HepG2 (cell line): ENCODE data around the gene BAHCC1. TPM values are rescaled to one million over a fixed set of nuclear protein-coding genes. Genes with fewer than 3 reads are reported as not detected.

Source experiments
- ATAC-seq: fragments of 200-7000 bp; cut with Tn5 transposase; 3 replicates; pipeline ENCODE4 v1.9.1; 2020; ENCODE audit warnings: mild to moderate bottlenecking, moderate library complexity
- BruUV-seq: library from RNA; stranded (reverse); fragments of 400-500 nt; replicated peaks from 2 replicates; lab custom pipeline; 2021; lab: Mats Ljungman, UMichigan
- CTCF ChIA-PET: fragments of 300-600 bp; formaldehyde crosslinking; extraction: SDS; loops from one replicate; lab custom pipeline; 2021; ENCODE audit warnings: low total read pairs, inconsistent platforms, low intra/inter-chr PET ratio; lab: Yijun Ruan, JAX
- POLR2A ChIA-PET: fragments of 350-600 bp; sonication (Branson Sonifier 250); formaldehyde crosslinking; loops from one replicate; lab custom pipeline; 2020; ENCODE audit warnings: antibody characterized with exemption, inconsistent platforms; lab: Yijun Ruan, JAX
- DNase-seq: peaks from one replicate; pipeline ENCODE4 v3.0.0-alpha.2; 2015; ENCODE audit warnings: low spot score
- FAIRE-seq: peaks from 3 replicates; lab custom pipeline; 2011; peaks lifted over from hg19 to GRCh38; lab: Jason Lieb, UNC
- H2AFZ ChIP-seq: one replicate; pipeline ENCODE4 v1.6.1; 2011; ENCODE audit warnings: low read length, inconsistent platforms
- H3K27ac ChIP-seq: fragments of 300-600 bp; 3 replicates; pipeline ENCODE4 v1.8.0; 2011; ENCODE audit warnings: mixed run types, mild to moderate bottlenecking, mixed read lengths, low read length, inconsistent platforms; ENCODE audit not compliant: insufficient read depth; ENCODE audit errors: extremely low read length
- H3K27me3 ChIP-seq, 2 experiments: fragments of 200-600 bp in 1 of 2; 2 replicates in 1 of 2; 3 replicates in 1 of 2; pipeline versions ENCODE4 v1.6.0 to v1.8.0; 2011; ENCODE audit warnings: low read length in 2 of 2, mild to moderate bottlenecking in 2 of 2, moderate library complexity in 2 of 2, inconsistent platforms in 1 of 2; ENCODE audit not compliant: insufficient read depth in 2 of 2, control insufficient read depth in 1 of 2
- H3K36me3 ChIP-seq, 2 experiments: fragments of 200-600 bp in 1 of 2; replicated peaks in 1 of 2; 2 replicates in 1 of 2; 3 replicates in 1 of 2; pipeline versions ENCODE4 v1.5.1 to v1.8.0; 2011; ENCODE audit warnings: low read length in 2 of 2, inconsistent platforms in 1 of 2; ENCODE audit not compliant: insufficient read depth in 2 of 2, control insufficient read depth in 1 of 2
- H3K4me1 ChIP-seq: 2 replicates; pipeline ENCODE4 v1.5.1; 2012; ENCODE audit warnings: low read length, inconsistent platforms; ENCODE audit not compliant: insufficient read depth
- H3K4me2 ChIP-seq: 2 replicates; pipeline ENCODE4 v1.6.0; 2011; ENCODE audit warnings: low read depth, low read length, inconsistent platforms
- H3K4me3 ChIP-seq, 3 experiments: fragments of 200-600 bp in 1 of 3; sonication (generic), shearing (Covaris generic) in 1 of 3; replicated peaks in 1 of 3; 2 replicates each; pipeline ENCODE4 v1.5.1; 2011 to 2016; ENCODE audit warnings: low read length in 3 of 3, inconsistent platforms in 2 of 3, low read depth in 2 of 3, mild to moderate bottlenecking in 2 of 3, control low read depth in 1 of 3, mixed read lengths in 1 of 3; ENCODE audit not compliant: insufficient read depth in 1 of 3
- H3K79me2 ChIP-seq: one replicate; pipeline ENCODE4 v1.6.1; 2011; ENCODE audit warnings: low read length, inconsistent platforms; ENCODE audit not compliant: insufficient read depth
- H3K9ac ChIP-seq: 2 replicates; pipeline ENCODE4 v1.6.0; 2011; ENCODE audit warnings: mild to moderate bottlenecking, low read depth, low read length, inconsistent platforms; ENCODE audit not compliant: insufficient read depth
- H3K9me3 ChIP-seq: 2 replicates; pipeline ENCODE4 v1.5.1; 2012; ENCODE audit warnings: mild to moderate bottlenecking, low read length
- H4K20me1 ChIP-seq: 2 replicates; pipeline ENCODE4 v1.6.0; 2011; ENCODE audit warnings: inconsistent platforms, mild to moderate bottlenecking, low read length, moderate library complexity; ENCODE audit not compliant: insufficient read depth
- ASH2L ChIP-seq: fragments of 300-600, 200-600 bp; sonication (generic); IDR thresholded peaks from 2 replicates; pipeline ENCODE4 v1.7.0; 2017; ENCODE audit warnings: low read depth, mild to moderate bottlenecking, moderate library complexity, mixed read lengths, low read length; ENCODE audit not compliant: insufficient read length
- ELF1 ChIP-seq: sonication (generic); formaldehyde crosslinking; IDR thresholded peaks from 2 replicates; pipeline ENCODE4 v1.4.0; 2020; ENCODE audit warnings: missing genetic modification reagents
- ELF4 ChIP-seq: sonication (generic); formaldehyde crosslinking; IDR thresholded peaks from 2 replicates; pipeline ENCODE4 v1.5.0; 2020; ENCODE audit warnings: missing genetic modification reagents, mild to moderate bottlenecking, moderate library complexity, borderline replicate concordance
- FOXC1 ChIP-seq: sonication (generic); formaldehyde crosslinking; IDR thresholded peaks from 2 replicates; pipeline ENCODE4 v1.8.0; 2022; ENCODE audit warnings: mild to moderate bottlenecking, missing genetic modification reagents, borderline replicate concordance
- HNRNPK ChIP-seq: fragments of 200-400 bp; formaldehyde crosslinking; IDR thresholded peaks from 2 replicates; pipeline ENCODE4 v1.6.1; 2018; ENCODE audit warnings: low read length, low read depth, moderate library complexity, mild to moderate bottlenecking; ENCODE audit not compliant: poor library complexity, severe bottlenecking
- MBD4 ChIP-seq: IDR thresholded peaks from 2 replicates; pipeline ENCODE4 v1.6.1; 2012; ENCODE audit warnings: low read length, inconsistent platforms, borderline replicate concordance
- MTA1 ChIP-seq: sonication (generic); formaldehyde crosslinking; IDR thresholded peaks from 2 replicates; pipeline ENCODE4 v1.4.0; 2020; ENCODE audit warnings: missing genetic modification reagents, mild to moderate bottlenecking, borderline replicate concordance
- NFE2 ChIP-seq: sonication (generic); formaldehyde crosslinking; IDR thresholded peaks from 2 replicates; pipeline ENCODE4 v1.4.0; 2020; ENCODE audit warnings: missing genetic modification reagents
- NFRKB ChIP-seq: fragments of 450-650 bp; IDR thresholded peaks from 2 replicates; pipeline ENCODE4 v1.6.1; 2017
- PLRG1 ChIP-seq: fragments of 450-650 bp; conservative IDR thresholded peaks from 2 replicates; pipeline ENCODE4 v1.6.1; 2016
- SALL1 ChIP-seq: sonication (generic); formaldehyde crosslinking; IDR thresholded peaks from 2 replicates; pipeline ENCODE4 v1.8.0; 2022; ENCODE audit warnings: mild to moderate bottlenecking, missing genetic modification reagents
- SNAPC5 ChIP-seq: sonication (generic); formaldehyde crosslinking; IDR thresholded peaks from 2 replicates; pipeline ENCODE4 v1.8.1; 2023; ENCODE audit warnings: mild to moderate bottlenecking, missing genetic modification reagents, borderline replicate concordance
- STAG1 ChIP-seq: sonication (generic); formaldehyde crosslinking; IDR thresholded peaks from 2 replicates; pipeline ENCODE4 v1.4.0; 2020; ENCODE audit warnings: missing genetic modification reagents
- ZBTB2 ChIP-seq: sonication (generic); formaldehyde crosslinking; IDR thresholded peaks from 2 replicates; pipeline ENCODE4 v1.8.0; 2022; ENCODE audit warnings: low read depth, missing genetic modification reagents
- ZNF546 ChIP-seq: sonication (generic); formaldehyde crosslinking; conservative IDR thresholded peaks from 2 replicates; pipeline ENCODE4 v1.8.1; 2023; ENCODE audit warnings: mild to moderate bottlenecking, missing genetic modification reagents
- WGBS: methylation state at CpG from one replicate; pipeline ENCODE4 v1.1.6; 2017; ENCODE audit warnings: low lambda C conversion rate; 5-methylcytosine and 5-hydroxymethylcytosine counted together
- in situ Hi-C: cut with HindIII; loops from 2 replicates; pipeline ENCODE4 v1.10.0; 2017; ENCODE audit warnings: low pct_unique_long_range_greater_than_20kb; ENCODE audit not compliant: extremely low pct_ligation_motif_present
- intact Hi-C: fragments of 100-400 bp; cut with micrococcal nuclease; formaldehyde crosslinking; loops from one replicate; pipeline ENCODE4 v1.10.0; 2022; ENCODE audit not compliant: unreplicated experiment
- polyA plus RNA-seq, 8 experiments: library from polyadenylated mRNA; depleted of rRNA in 3 of 8; stranded (reverse) in 7 of 8; unstranded in 1 of 8; fragments of >200 nt; fragmentation: Illumina TruSeq in 4 of 8; extraction: Trizol in 4 of 8; gene quantifications; 2 replicates each; pipeline versions ENCODE4 v1.2.1 to v1.2.3, GENCODE V29; 2011 to 2016; ENCODE audit warnings: low read depth in 4 of 8, missing spikeins in 1 of 8, mixed read lengths in 1 of 8; ENCODE audit not compliant: insufficient read depth in 1 of 8
- total RNA-seq, 5 experiments: library from RNA; depleted of rRNA; stranded (reverse); fragments of >200 nt; fragmentation: Illumina TruSeq; extraction: Trizol; gene quantifications; 2 replicates each; pipeline ENCODE4 v1.2.3, GENCODE V29; 2016; ENCODE audit warnings: low read depth in 1 of 5
- TF ChIP-seq, protein P1 (sequence below): sonication (generic); formaldehyde crosslinking; IDR thresholded peaks from 2 replicates; pipeline ENCODE4 v1.4.0; 2020; ENCODE audit warnings: missing genetic modification reagents

Gene BAHCC1
- total and polyA plus RNA-seq, 2 of the 13 experiments (the other 11 are each of a cell fraction or from before 2014, with no cell fraction given), result 1.4 to 1.7 TPM

- WGBS, result 87% methylated on average over 6 of the region's 20 CpGs
- no peaks in the 10 kb centered on the region for H4K20me1 ChIP-seq
- ChIA-PET POLR2A (no interaction called here), CTCF (no interaction called here)
- no peak overlapping the region for H3K4me3 ChIP-seq
- H3K27ac ChIP-seq, result no peak overlapping the region
- BruUV-seq, result no TSS peak
- intact Hi-C loops, result no loop called here
- in situ Hi-C loops, result no loop called here
- H3K4me2 ChIP-seq, result no peak overlapping the region
- no peak overlapping the region for H2AFZ ChIP-seq
- TF ChIP-seq, protein P1, sequence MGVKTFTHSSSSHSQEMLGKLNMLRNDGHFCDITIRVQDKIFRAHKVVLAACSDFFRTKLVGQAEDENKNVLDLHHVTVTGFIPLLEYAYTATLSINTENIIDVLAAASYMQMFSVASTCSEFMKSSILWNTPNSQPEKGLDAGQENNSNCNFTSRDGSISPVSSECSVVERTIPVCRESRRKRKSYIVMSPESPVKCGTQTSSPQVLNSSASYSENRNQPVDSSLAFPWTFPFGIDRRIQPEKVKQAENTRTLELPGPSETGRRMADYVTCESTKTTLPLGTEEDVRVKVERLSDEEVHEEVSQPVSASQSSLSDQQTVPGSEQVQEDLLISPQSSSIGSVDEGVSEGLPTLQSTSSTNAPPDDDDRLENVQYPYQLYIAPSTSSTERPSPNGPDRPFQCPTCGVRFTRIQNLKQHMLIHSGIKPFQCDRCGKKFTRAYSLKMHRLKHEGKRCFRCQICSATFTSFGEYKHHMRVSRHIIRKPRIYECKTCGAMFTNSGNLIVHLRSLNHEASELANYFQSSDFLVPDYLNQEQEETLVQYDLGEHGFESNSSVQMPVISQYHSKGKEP, result no peak
- TF ChIP-seq MTA1 (CRISPR knock-in tag), result 0 out of 2 replicates have a peak, but pooled peaks have one; percentile 16
- H3K9me3 ChIP-seq, result no peaks in the 10 kb centered on the region
- no peaks in the 10 kb centered on the region for H3K79me2 ChIP-seq
- DNase-seq (no peak), ATAC-seq (no peak), FAIRE-seq (no peak)
- no peaks in the 10 kb centered on the region for H3K36me3 ChIP-seq
- no peaks in the 10 kb centered on the region for H3K4me1 ChIP-seq
- H3K9ac ChIP-seq, result no peak overlapping the region
- no peaks in the 10 kb centered on the region for H3K27me3 ChIP-seq
These were observed 48.0 kb downstream of the BAHCC1 start for GRCh38 chr17:81443269-81443668.

- no peaks in the 10 kb centered on the region for H3K4me1 ChIP-seq
- no peak overlapping the region for H2AFZ ChIP-seq
- H3K27me3 ChIP-seq, result no peaks in the 10 kb centered on the region
- 72% methylated on average over 13 of the region's 27 CpGs for WGBS
- no peaks in the 10 kb centered on the region for H3K9me3 ChIP-seq
- no peak overlapping the region for H3K4me3 ChIP-seq
- H3K9ac ChIP-seq, result no peak overlapping the region
- DNase-seq (no peak), ATAC-seq (no peak), FAIRE-seq (no peak)
- H3K27ac ChIP-seq, result no peak overlapping the region
- intact Hi-C loops, result no loop called here
- in situ Hi-C loops, result no loop called here
- no TSS peak for BruUV-seq
- H3K36me3 ChIP-seq, result no peaks in the 10 kb centered on the region
- H4K20me1 ChIP-seq, result no peaks in the 10 kb centered on the region
- ChIA-PET POLR2A (no interaction called here), CTCF (no interaction called here)
- no peak overlapping the region for H3K4me2 ChIP-seq
- no peaks in the 10 kb centered on the region for H3K79me2 ChIP-seq
- no peak for TF ChIP-seq SNAPC5 (CRISPR knock-in tag)
- no peak for TF ChIP-seq ASH2L
- TF ChIP-seq PLRG1, result no peak
- no peak for TF ChIP-seq FOXC1 (CRISPR knock-in tag)
- no peak for TF ChIP-seq ELF1 (CRISPR knock-in tag)
- TF ChIP-seq SALL1 (CRISPR knock-in tag), result no peak
- no peak for TF ChIP-seq ZNF546 (CRISPR knock-in tag)
- TF ChIP-seq MBD4, result no peak
- no peak for TF ChIP-seq STAG1 (CRISPR knock-in tag)
- TF ChIP-seq NFRKB, result no peak
- no peak for TF ChIP-seq HNRNPK
- TF ChIP-seq ELF4 (CRISPR knock-in tag), result no peak
- TF ChIP-seq ZBTB2 (CRISPR knock-in tag), result no peak
- TF ChIP-seq NFE2 (CRISPR knock-in tag), result no peak
These were observed 49.5 kb downstream of the BAHCC1 start for GRCh38 chr17:81444610-81445339.
